ENCODE data around the gene SP3. TPM values are rescaled to one million over a fixed set of nuclear protein-coding genes. Genes with fewer than 3 reads are reported as not detected.

SP3 gene
- total and polyA plus RNA-seq, 5 experiments from 2014 or later: 51.4 to 141 (median 67.9) TPM

DNA sequence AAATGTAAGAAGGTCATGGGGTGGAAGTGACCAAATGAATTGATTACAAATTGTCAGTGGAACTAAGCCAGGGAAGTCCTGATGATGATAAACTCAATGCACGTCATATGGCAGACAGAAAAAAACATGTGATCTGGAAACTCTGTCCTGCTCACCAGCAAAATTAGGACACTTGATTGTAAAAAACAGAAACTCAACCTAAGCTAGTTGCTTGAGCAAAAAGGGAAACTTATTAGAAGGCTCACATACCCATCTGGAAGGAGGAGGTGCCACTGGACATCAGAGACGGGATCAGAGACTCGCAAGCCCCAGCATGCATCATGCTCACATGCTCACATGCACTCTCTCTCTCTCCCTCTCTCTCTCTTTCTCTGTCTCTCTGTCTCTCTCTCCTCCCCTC, 96.8 kb downstream of the SP3 start:
- H3K27me3 Mint-ChIP-seq: peaks cover 3 to 32% (median 9%) of the 10 kb centered on the region in 5 donors
- no peaks in the 10 kb centered on the region for H3K9me3 Mint-ChIP-seq
- H3K36me3 Mint-ChIP-seq: no peaks in the 10 kb centered on the region
- no peak for ATAC-seq
- no peak overlapping the region for H3K27ac Mint-ChIP-seq
- no peak overlapping the region for H3K4me3 Mint-ChIP-seq
- no peak for DNase-seq
- no peaks in the 10 kb centered on the region for H3K4me1 Mint-ChIP-seq
- POLR2A ChIA-PET: no interaction called here

DNA sequence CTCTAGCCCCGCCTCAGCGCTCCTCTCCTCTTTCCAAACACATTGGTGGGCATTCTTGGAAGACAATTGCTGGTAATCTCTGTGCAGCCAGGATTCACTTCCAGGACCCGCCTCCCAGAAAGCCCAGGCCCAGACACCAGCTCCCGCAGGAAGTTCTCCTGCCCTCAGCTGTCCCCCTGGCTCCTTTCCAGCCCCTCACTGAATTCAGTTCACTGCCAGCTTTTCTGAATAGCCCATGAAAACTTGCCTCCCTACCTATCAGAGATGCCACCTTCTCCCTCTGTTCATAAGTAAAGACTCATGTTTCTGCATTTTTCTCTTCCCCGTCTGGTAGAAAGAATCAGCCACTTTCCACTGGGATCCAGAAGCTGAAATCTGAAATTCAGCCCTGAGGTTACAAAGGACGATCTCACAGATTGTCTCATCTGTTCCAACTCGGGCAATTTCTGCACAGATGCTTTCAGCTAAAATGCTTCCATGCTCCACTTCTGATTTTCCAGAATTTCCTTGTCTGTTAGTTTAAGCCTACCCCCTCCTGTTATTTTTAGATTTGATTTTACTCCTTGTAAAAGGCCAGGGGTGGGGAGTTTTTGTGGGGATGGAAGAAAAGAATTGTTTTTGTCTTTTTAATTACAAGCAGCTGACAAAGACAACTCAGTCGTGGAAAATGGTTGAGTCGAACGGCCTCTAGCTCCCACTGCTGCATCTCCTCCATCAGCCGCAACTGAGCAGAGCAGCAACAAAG, 98.1 kb downstream of the SP3 start:
- POLR2A ChIA-PET: no interaction called here

DNA sequence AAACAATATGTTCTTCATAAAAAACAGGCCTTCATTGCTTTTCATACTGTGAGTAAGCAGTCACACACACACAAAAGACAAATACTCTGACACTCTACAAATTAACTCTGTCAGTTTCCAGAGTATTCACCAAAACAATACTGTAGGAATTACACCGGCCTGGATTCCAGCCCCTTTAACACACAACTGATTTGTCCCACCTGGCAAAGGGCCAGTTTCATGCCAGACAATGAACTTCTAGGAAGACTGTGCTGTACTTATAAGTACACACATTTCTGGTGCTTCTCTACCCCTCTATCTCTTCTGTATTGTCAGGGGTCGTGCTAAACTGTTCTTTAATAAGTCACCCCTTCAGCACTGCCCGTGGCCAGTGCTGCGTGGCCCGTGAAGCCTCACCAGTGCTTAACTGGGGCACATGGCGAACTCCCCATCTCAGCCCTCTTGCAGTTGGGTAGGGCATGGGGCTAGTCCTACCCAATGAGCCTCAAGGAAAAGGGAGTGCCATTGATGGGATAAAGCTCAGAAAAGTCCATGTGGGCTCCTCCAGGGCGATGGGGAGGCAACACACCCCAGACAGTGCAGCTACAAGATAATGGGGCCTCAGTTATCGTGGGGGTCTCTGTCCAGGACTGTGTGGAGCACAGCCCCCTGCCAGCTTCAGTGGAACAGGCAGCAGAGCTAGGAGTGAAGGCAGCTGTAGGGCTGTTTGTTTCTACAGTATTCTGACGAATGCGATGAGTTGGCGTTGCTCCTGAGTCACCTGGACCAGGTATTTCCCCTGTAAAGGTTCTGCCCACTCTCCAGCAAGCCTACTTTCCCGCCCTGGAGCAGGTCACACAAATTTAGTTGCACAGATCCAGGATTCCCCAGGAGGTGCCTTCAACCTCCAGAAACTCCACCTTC, 99.0 kb downstream of the SP3 start:
- POLR2A ChIA-PET: no interaction called here
- Mint-ChIP-seq H3K36me3 (no peaks in the 10 kb centered on the region), H3K27ac (no peak overlapping the region), H3K4me1 (no peaks in the 10 kb centered on the region), H3K9me3 (no peaks in the 10 kb centered on the region), H3K4me3 (no peak overlapping the region), H3K27me3 (peaks cover 3 to 43% (median 13%) of the 10 kb centered on the region in 5 donors)
- DNase-seq (no peak), ATAC-seq (no peak)

More for the DNA sequence above, 98.1 kb downstream of the SP3 start:
- Mint-ChIP-seq H3K27ac (no peak overlapping the region), H3K27me3 (peaks cover 3 to 41% (median 13%) of the 10 kb centered on the region in 5 donors), H3K4me3 (no peak overlapping the region), H3K36me3 (no peaks in the 10 kb centered on the region), H3K4me1 (no peaks in the 10 kb centered on the region), H3K9me3 (no peaks in the 10 kb centered on the region)
- no peak for ATAC-seq
- DNase-seq: no peak

DNA sequence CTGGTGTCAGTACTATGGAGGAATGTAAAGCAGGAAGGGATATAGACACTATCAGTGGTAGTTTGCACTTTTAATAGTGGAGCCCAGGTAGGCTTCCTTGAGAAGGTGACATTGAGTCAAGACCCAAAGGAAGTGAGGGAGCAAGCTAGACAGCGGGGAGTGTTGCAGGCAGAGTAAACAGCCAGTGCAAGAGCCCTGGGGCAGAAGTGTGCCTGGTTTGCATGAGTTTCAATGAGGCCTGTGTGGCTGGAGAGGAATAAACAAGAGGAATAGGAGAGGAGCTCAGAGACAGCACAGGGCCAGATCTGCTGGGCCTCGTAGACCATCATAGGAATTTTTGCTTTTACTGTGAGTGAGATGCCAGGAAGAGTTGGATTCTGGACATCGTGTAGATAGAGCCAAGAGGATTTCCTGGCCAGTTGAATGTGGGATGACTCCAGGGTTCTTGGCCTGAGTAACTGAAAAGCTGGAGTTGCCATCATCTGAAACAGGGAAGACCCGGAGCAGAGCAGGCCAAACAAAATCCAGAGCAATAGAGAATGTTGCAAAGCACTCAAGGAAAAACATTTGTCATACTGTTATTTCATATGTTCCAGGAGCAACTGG, 102.5 kb downstream of the SP3 start:
- peaks cover 0 to 5% (median 1%) of the 10 kb centered on the region in 4 donors for H3K4me1 Mint-ChIP-seq
- no peaks in the 10 kb centered on the region for H3K36me3 Mint-ChIP-seq
- DNase-seq: no peak
- peaks cover 5 to 35% (median 13%) of the 10 kb centered on the region in 5 donors for H3K27me3 Mint-ChIP-seq
- ATAC-seq: no peak
- no peak overlapping the region for H3K27ac Mint-ChIP-seq
- no peaks in the 10 kb centered on the region for H3K9me3 Mint-ChIP-seq
- no peak overlapping the region for H3K4me3 Mint-ChIP-seq
- POLR2A ChIA-PET: no interaction called here

DNA sequence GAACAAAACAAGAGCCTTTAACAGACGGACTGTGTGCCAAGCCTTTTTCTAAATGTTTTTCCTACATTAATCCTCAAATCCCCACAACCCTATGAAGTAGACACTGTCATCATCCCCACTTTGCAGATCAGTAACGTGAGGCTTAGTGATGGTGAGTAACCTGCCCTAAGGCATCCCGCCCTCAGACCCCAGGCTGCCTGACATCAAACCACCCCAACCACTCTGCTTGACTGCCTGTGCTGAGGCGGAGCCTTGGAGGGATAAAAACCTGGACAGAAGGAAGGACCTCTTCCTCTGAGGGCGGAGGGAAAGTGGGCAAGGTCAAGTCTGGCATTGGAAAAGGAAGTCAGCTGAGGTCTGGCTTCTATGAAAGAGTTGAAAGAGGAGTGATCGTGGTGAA, 104.6 kb downstream of the SP3 start:
- Mint-ChIP-seq H3K4me1 (peaks cover 0 to 5% (median 1%) of the 10 kb centered on the region in 4 donors), H3K4me3 (no peak overlapping the region), H3K27me3 (peaks cover 5 to 19% (median 11%) of the 10 kb centered on the region in 5 donors), H3K36me3 (no peaks in the 10 kb centered on the region), H3K27ac (peak overlapping the region in 1 of 10 donors; percentile 46), H3K9me3 (no peaks in the 10 kb centered on the region)
- DNase-seq (no peak), ATAC-seq (no peak)
- POLR2A ChIA-PET: no interaction called here

DNA sequence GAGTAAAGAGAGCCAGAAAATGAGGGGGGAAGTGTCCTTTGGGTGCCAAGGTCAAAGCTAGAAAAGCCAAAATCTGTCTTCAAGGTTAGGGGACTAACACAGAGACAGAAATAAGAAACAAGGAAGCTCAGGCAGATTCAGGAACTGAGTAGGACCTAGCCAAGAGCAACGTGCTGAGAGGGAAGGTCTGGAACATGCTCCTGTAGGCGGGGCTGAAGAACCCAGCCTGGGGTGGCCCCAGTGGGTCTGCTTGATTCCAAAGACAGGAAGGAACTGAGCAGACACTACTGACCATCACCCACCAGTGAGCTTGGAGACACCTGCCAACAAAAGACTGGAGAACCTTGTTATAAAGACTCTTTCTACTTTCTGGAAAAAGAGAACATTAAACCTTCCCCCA, 105.1 kb downstream of the SP3 start:
- no peaks in the 10 kb centered on the region for H3K36me3 Mint-ChIP-seq
- H3K4me1 Mint-ChIP-seq: peaks cover 0 to 5% (median 1%) of the 10 kb centered on the region in 4 donors
- H3K27ac Mint-ChIP-seq: no peak overlapping the region
- no peak overlapping the region for H3K4me3 Mint-ChIP-seq
- H3K9me3 Mint-ChIP-seq: no peaks in the 10 kb centered on the region
- H3K27me3 Mint-ChIP-seq: peaks cover 5 to 19% (median 11%) of the 10 kb centered on the region in 5 donors
- no peak for ATAC-seq
- no peak for DNase-seq
- POLR2A ChIA-PET: no interaction called here

DNA sequence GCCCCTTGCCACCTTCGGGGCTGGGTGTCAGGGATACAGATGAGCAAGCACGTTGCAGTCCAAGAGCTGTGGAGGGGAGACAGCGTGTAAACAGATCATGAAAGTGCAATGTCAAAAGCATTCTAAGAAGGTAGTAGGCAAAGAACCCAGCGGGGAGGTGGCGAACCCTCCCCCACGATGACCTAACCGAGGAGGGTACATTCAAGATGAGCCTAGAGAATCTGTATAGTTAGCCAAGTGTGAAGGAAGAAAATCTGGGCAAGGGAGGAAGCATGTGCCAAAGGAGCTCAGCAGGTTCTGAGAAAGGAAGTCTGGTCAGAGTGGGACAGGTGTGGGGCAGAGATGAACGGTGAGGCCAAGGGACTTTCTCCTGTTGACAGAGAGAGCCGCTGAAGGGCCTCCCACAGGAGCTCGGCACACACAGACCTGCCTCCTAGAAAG, 106.9 kb downstream of the SP3 start:
- H3K36me3 Mint-ChIP-seq: no peaks in the 10 kb centered on the region
- H3K4me3 Mint-ChIP-seq: no peak overlapping the region
- peak overlapping the region in 1 of 10 donors; percentile 58 for H3K27ac Mint-ChIP-seq
- ATAC-seq: no peak
- peaks cover 5 to 19% (median 11%) of the 10 kb centered on the region in 5 donors for H3K27me3 Mint-ChIP-seq
- H3K9me3 Mint-ChIP-seq: no peaks in the 10 kb centered on the region
- no peak for DNase-seq
- POLR2A ChIA-PET: no interaction called here
- peaks cover 0 to 5% (median 1%) of the 10 kb centered on the region in 4 donors for H3K4me1 Mint-ChIP-seq
